HepG2 (cell line): Measurements from ENCODE around the gene TTC16. TPM values are rescaled to one million over a fixed set of nuclear protein-coding genes. Genes with fewer than 3 reads are reported as not detected.

ENCODE experiments used
- ATAC-seq: fragments of 200-7000 bp; cut with Tn5 transposase; 3 replicates; pipeline ENCODE4 v1.9.1; 2020; ENCODE audit warnings: mild to moderate bottlenecking, moderate library complexity
- BruUV-seq: library from RNA; stranded (reverse); fragments of 400-500 nt; replicated peaks from 2 replicates; lab custom pipeline; 2021; lab: Mats Ljungman, UMichigan
- CTCF ChIA-PET: fragments of 300-600 bp; formaldehyde crosslinking; extraction: SDS; loops from one replicate; lab custom pipeline; 2021; ENCODE audit warnings: low total read pairs, inconsistent platforms, low intra/inter-chr PET ratio; lab: Yijun Ruan, JAX
- POLR2A ChIA-PET: fragments of 350-600 bp; sonication (Branson Sonifier 250); formaldehyde crosslinking; loops from one replicate; lab custom pipeline; 2020; ENCODE audit warnings: antibody characterized with exemption, inconsistent platforms; lab: Yijun Ruan, JAX
- DNase-seq: peaks from one replicate; pipeline ENCODE4 v3.0.0-alpha.2; 2015; ENCODE audit warnings: low spot score
- FAIRE-seq: peaks from 3 replicates; lab custom pipeline; 2011; peaks lifted over from hg19 to GRCh38; lab: Jason Lieb, UNC
- H2AFZ ChIP-seq: one replicate; pipeline ENCODE4 v1.6.1; 2011; ENCODE audit warnings: low read length, inconsistent platforms
- H3K27ac ChIP-seq: fragments of 300-600 bp; 3 replicates; pipeline ENCODE4 v1.8.0; 2011; ENCODE audit warnings: mixed run types, mild to moderate bottlenecking, mixed read lengths, low read length, inconsistent platforms; ENCODE audit not compliant: insufficient read depth; ENCODE audit errors: extremely low read length
- H3K27me3 ChIP-seq, 2 experiments: fragments of 200-600 bp in 1 of 2; 2 replicates in 1 of 2; 3 replicates in 1 of 2; pipeline versions ENCODE4 v1.6.0 to v1.8.0; 2011; ENCODE audit warnings: low read length in 2 of 2, mild to moderate bottlenecking in 2 of 2, moderate library complexity in 2 of 2, inconsistent platforms in 1 of 2; ENCODE audit not compliant: insufficient read depth in 2 of 2, control insufficient read depth in 1 of 2
- H3K36me3 ChIP-seq, 2 experiments: fragments of 200-600 bp in 1 of 2; replicated peaks in 1 of 2; 2 replicates in 1 of 2; 3 replicates in 1 of 2; pipeline versions ENCODE4 v1.5.1 to v1.8.0; 2011; ENCODE audit warnings: low read length in 2 of 2, inconsistent platforms in 1 of 2; ENCODE audit not compliant: insufficient read depth in 2 of 2, control insufficient read depth in 1 of 2
- H3K4me1 ChIP-seq: 2 replicates; pipeline ENCODE4 v1.5.1; 2012; ENCODE audit warnings: low read length, inconsistent platforms; ENCODE audit not compliant: insufficient read depth
- H3K4me2 ChIP-seq: 2 replicates; pipeline ENCODE4 v1.6.0; 2011; ENCODE audit warnings: low read depth, low read length, inconsistent platforms
- H3K4me3 ChIP-seq, 3 experiments: fragments of 200-600 bp in 1 of 3; sonication (generic), shearing (Covaris generic) in 1 of 3; replicated peaks in 1 of 3; 2 replicates each; pipeline ENCODE4 v1.5.1; 2011 to 2016; ENCODE audit warnings: low read length in 3 of 3, inconsistent platforms in 2 of 3, low read depth in 2 of 3, mild to moderate bottlenecking in 2 of 3, control low read depth in 1 of 3, mixed read lengths in 1 of 3; ENCODE audit not compliant: insufficient read depth in 1 of 3
- H3K79me2 ChIP-seq: one replicate; pipeline ENCODE4 v1.6.1; 2011; ENCODE audit warnings: low read length, inconsistent platforms; ENCODE audit not compliant: insufficient read depth
- H3K9ac ChIP-seq: 2 replicates; pipeline ENCODE4 v1.6.0; 2011; ENCODE audit warnings: mild to moderate bottlenecking, low read depth, low read length, inconsistent platforms; ENCODE audit not compliant: insufficient read depth
- H3K9me3 ChIP-seq: 2 replicates; pipeline ENCODE4 v1.5.1; 2012; ENCODE audit warnings: mild to moderate bottlenecking, low read length
- H4K20me1 ChIP-seq: 2 replicates; pipeline ENCODE4 v1.6.0; 2011; ENCODE audit warnings: inconsistent platforms, mild to moderate bottlenecking, low read length, moderate library complexity; ENCODE audit not compliant: insufficient read depth
- ARNTL ChIP-seq: sonication (generic); formaldehyde crosslinking; IDR thresholded peaks from 2 replicates; pipeline ENCODE4 v1.4.0; 2020; ENCODE audit warnings: mild to moderate bottlenecking, missing genetic modification reagents
- FLYWCH1 ChIP-seq: sonication (generic); formaldehyde crosslinking; IDR thresholded peaks from 2 replicates; pipeline ENCODE4 v1.8.1; 2023; ENCODE audit warnings: mild to moderate bottlenecking, missing genetic modification reagents
- HCFC1 ChIP-seq: fragments of 150-350 bp; IDR thresholded peaks from 2 replicates; pipeline ENCODE4 v1.6.1; 2014; ENCODE audit warnings: low read depth, low read length
- SIN3B ChIP-seq: fragments of 150-350 bp; IDR thresholded peaks from 2 replicates; pipeline ENCODE4 v1.6.1; 2014; ENCODE audit warnings: low read length
- SP1 ChIP-seq, 2 experiments: fragments of 450-650 bp in 1 of 2; sonication (generic) in 1 of 2; formaldehyde crosslinking in 1 of 2; IDR thresholded peaks; 2 replicates each; pipeline versions ENCODE4 v1.4.0 to v1.6.1; 2016 to 2020; ENCODE audit warnings: missing genetic modification reagents in 1 of 2
- ZNF367 ChIP-seq: sonication (generic); formaldehyde crosslinking; IDR thresholded peaks from 2 replicates; pipeline ENCODE4 v1.4.0; 2020; ENCODE audit warnings: missing genetic modification reagents, borderline replicate concordance
- ZNF768 ChIP-seq: sonication (generic); formaldehyde crosslinking; IDR thresholded peaks from 2 replicates; pipeline ENCODE4 v1.4.0; 2020; ENCODE audit warnings: missing genetic modification reagents
- WGBS: methylation state at CpG from one replicate; pipeline ENCODE4 v1.1.6; 2017; ENCODE audit warnings: low lambda C conversion rate; 5-methylcytosine and 5-hydroxymethylcytosine counted together
- in situ Hi-C: cut with HindIII; loops from 2 replicates; pipeline ENCODE4 v1.10.0; 2017; ENCODE audit warnings: low pct_unique_long_range_greater_than_20kb; ENCODE audit not compliant: extremely low pct_ligation_motif_present
- intact Hi-C: fragments of 100-400 bp; cut with micrococcal nuclease; formaldehyde crosslinking; loops from one replicate; pipeline ENCODE4 v1.10.0; 2022; ENCODE audit not compliant: unreplicated experiment
- polyA plus RNA-seq, 8 experiments: library from polyadenylated mRNA; depleted of rRNA in 3 of 8; stranded (reverse) in 7 of 8; unstranded in 1 of 8; fragments of >200 nt; fragmentation: Illumina TruSeq in 4 of 8; extraction: Trizol in 4 of 8; gene quantifications; 2 replicates each; pipeline versions ENCODE4 v1.2.1 to v1.2.3, GENCODE V29; 2011 to 2016; ENCODE audit warnings: low read depth in 4 of 8, missing spikeins in 1 of 8, mixed read lengths in 1 of 8; ENCODE audit not compliant: insufficient read depth in 1 of 8
- total RNA-seq, 5 experiments: library from RNA; depleted of rRNA; stranded (reverse); fragments of >200 nt; fragmentation: Illumina TruSeq; extraction: Trizol; gene quantifications; 2 replicates each; pipeline ENCODE4 v1.2.3, GENCODE V29; 2016; ENCODE audit warnings: low read depth in 1 of 5
- TF ChIP-seq, protein P1 (sequence below): sonication (generic); formaldehyde crosslinking; IDR thresholded peaks from 2 replicates; pipeline ENCODE4 v1.5.1; 2020; ENCODE audit warnings: mild to moderate bottlenecking, missing genetic modification reagents

The TTC16 gene
- total and polyA plus RNA-seq, 2 of the 13 experiments (the other 11 are each of a cell fraction or from before 2014, with no cell fraction given): not detected

DNA sequence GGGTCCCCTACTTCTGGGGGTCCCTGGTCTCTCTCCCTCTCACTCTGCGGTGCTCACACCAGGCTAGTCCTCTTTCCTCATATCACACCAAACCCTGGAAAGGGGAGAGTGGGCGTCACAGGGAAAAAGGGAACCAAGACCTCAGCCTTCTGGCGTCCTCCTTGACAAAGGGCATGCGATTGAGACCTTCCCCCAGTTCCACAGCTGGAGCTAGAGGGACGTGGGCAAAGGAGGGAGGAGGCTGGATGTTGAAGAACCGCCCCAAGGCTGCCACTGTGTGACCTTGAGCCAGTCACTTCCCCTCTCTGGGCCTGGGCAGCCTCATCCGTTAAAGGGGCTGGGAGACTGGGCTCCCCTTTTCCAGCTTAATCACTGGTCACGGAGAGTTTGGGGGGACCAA lies 37.7 kb downstream of the TTC16 start:
- POLR2A ChIA-PET: no interaction called here
- CTCF ChIA-PET: no interaction called here
- DNase-seq: no peak
- TF ChIP-seq ARNTL (no peak), HCFC1 (no peak), ZNF768 (CRISPR knock-in tag) (peak; percentile 65; the same call in 1 of the 2 replicates), ZNF367 (CRISPR knock-in tag) (no peak), SIN3B (no peak), FLYWCH1 (CRISPR knock-in tag) (no peak), SP1 (IDR thresholded peaks at IDR 0.05) (no peak), SP1 (CRISPR knock-in tag; IDR thresholded peaks at IDR 0.05) (no peak)
- TF ChIP-seq, protein P1, sequence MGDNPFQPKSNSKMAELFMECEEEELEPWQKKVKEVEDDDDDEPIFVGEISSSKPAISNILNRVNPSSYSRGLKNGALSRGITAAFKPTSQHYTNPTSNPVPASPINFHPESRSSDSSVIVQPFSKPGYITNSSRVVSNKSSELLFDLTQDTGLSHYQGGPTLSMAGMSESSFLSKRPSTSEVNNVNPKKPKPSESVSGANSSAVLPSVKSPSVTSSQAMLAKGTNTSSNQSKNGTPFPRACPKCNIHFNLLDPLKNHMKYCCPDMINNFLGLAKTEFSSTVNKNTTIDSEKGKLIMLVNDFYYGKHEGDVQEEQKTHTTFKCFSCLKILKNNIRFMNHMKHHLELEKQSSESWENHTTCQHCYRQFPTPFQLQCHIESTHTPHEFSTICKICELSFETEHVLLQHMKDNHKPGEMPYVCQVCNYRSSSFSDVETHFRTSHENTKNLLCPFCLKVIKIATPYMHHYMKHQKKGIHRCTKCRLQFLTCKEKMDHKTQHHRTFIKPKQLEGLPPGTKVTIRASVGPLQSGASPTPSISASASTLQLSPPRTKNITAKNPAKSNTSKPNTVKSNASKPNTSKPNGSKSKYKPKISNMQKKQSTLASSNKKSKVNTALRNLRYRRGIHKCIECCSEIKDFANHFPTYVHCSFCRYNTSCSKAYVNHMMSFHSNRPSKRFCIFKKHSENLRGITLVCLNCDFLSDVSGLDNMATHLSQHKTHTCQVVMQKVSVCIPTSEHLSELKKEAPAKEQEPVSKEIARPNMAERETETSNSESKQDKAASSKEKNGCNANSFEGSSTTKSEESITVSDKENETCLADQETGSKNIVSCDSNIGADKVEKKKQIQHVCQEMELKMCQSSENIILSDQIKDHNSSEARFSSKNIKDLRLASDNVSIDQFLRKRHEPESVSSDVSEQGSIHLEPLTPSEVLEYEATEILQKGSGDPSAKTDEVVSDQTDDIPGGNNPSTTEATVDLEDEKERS (CRISPR knock-in tag): no peak
- TF ChIP-seq, all 625 proteins: peak for 1
- WGBS: 2% methylated on average over 6 of the region's 8 CpGs
- Histone ChIP-seq H3K4me1 (no peaks in the 10 kb centered on the region), H3K79me2 (no peaks in the 10 kb centered on the region), H3K36me3 (no peaks in the 10 kb centered on the region), H2AFZ (no peak overlapping the region), H3K4me2 (no peak overlapping the region), H3K27ac (no peak overlapping the region), H3K4me3 (no peak overlapping the region), H3K9me3 (no peaks in the 10 kb centered on the region), H4K20me1 (no peaks in the 10 kb centered on the region), H3K9ac (no peak overlapping the region), H3K27me3 (peaks cover 3 to 43% of the 10 kb centered on the region in 2 experiments; a peak in 3 of 5 replicates)
- ATAC-seq (no peak), FAIRE-seq (no peak)
- intact Hi-C loops (no loop called here), in situ Hi-C loops (no loop called here)
- BruUV-seq: no TSS peak
